GM19452 (cell line): ENCODE results near the gene IRF6.

Source experiments
- ATAC-seq: cut with Tn5 transposase; IDR thresholded peaks from one replicate; pipeline ENCODE4 v1.9.1; 2021; ENCODE audit not compliant: unreplicated experiment

IRF6 gene

GRCh38 chr1:209790286-209791193 lies 15.4 kb downstream of the IRF6 start:
- no peak for ATAC-seq

GRCh38 chr1:209789245-209789644 lies 16.7 kb downstream of the IRF6 start:
- no peak for ATAC-seq

GRCh38 chr1:209787551-209787950 lies 18.4 kb downstream of the IRF6 start:
- no peak for ATAC-seq

GRCh38 chr1:209786146-209786545 lies 19.8 kb downstream of the IRF6 start:
- no peak for ATAC-seq

GRCh38 chr1:209785592-209785991 lies 20.4 kb downstream of the IRF6 start:
- no peak for ATAC-seq

GRCh38 chr1:209784265-209785169 lies 21.4 kb downstream of the IRF6 start, which contains the start of gene C1orf74:
Gene C1orf74 (minus strand): TSS chr1:209784559. CDS start chr1:209783634, 925 bp downstream.
- peak; percentile 100 for ATAC-seq

- no peak for ATAC-seq
Observed at GRCh38 chr1:209783386-209783785, 22.6 kb downstream of the IRF6 start.

- ATAC-seq: no peak
Observed at GRCh38 chr1:209780268-209780667, 25.7 kb downstream of the IRF6 start.

- no peak for ATAC-seq
Observed at GRCh38 chr1:209778102-209778501, 27.8 kb downstream of the IRF6 start.

GRCh38 chr1:209777587-209777986 lies 28.4 kb downstream of the IRF6 start:
- ATAC-seq: no peak

- no peak for ATAC-seq
Observed at GRCh38 chr1:209775678-209776077, 30.3 kb downstream of the IRF6 start.

- ATAC-seq: peak; percentile 55
Observed at GRCh38 chr1:209774592-209774991, 31.4 kb downstream of the IRF6 start.

GRCh38 chr1:209772126-209772525 lies 33.8 kb downstream of the IRF6 start:
- no peak for ATAC-seq

GRCh38 chr1:209770636-209771415 lies 35.1 kb downstream of the IRF6 start:
- no peak for ATAC-seq

- ATAC-seq: no peak
Observed at GRCh38 chr1:209769971-209770370, 36.0 kb downstream of the IRF6 start.

GRCh38 chr1:209769171-209769904 lies 36.6 kb downstream of the IRF6 start:
- ATAC-seq: peak; percentile 74

- ATAC-seq: peak; percentile 83
Observed at GRCh38 chr1:209768354-209768774, 37.6 kb downstream of the IRF6 start.

- no peak for ATAC-seq
Observed at GRCh38 chr1:209767706-209768105, 38.2 kb downstream of the IRF6 start.

GRCh38 chr1:209767096-209767495 lies 38.8 kb downstream of the IRF6 start:
- no peak for ATAC-seq

GRCh38 chr1:209766051-209766450 lies 39.9 kb downstream of the IRF6 start:
- no peak for ATAC-seq
